Measurements from ENCODE around the gene CERS5. TPM values are rescaled to one million over a fixed set of nuclear protein-coding genes. Genes with fewer than 3 reads are reported as not detected.

The CERS5 gene
- total RNA-seq, 4 donors from 2014 or later = 15.2 to 84.2 (median 23.2) TPM

GRCh38 chr12:50192908-50193307 lies 25.7 kb upstream of the CERS5 start:
- Histone ChIP-seq H3K4me1 (peaks cover 0 to 27% (median 0%) of the 10 kb centered on the region in 4 donors), H3K27me3 (no peaks in the 10 kb centered on the region), H3K9me3 (no peaks in the 10 kb centered on the region), H3K4me3 (no peak overlapping the region), H3K36me3 (peaks cover 0 to 44% (median 0%) of the 10 kb centered on the region in 3 donors), H3K27ac (peak overlapping the region in 2 of 4 donors; percentile 1 to 56)
- TF ChIP-seq POLR2A (IDR thresholded peaks at IDR 0.05) (no peak), CTCF (IDR thresholded peaks at IDR 0.05) (no peak)
- DNase-seq = no peak

- no peak for DNase-seq
- Histone ChIP-seq H3K4me3 (no peak overlapping the region), H3K27ac (peak overlapping the region in 2 of 4 donors; percentile 1 to 56), H3K4me1 (peaks cover 0 to 34% (median 0%) of the 10 kb centered on the region in 4 donors), H3K27me3 (no peaks in the 10 kb centered on the region), H3K36me3 (peaks cover 0 to 48% (median 0%) of the 10 kb centered on the region in 3 donors), H3K9me3 (no peaks in the 10 kb centered on the region)
- TF ChIP-seq CTCF (IDR thresholded peaks at IDR 0.05) (no peak), POLR2A (IDR thresholded peaks at IDR 0.05) (no peak)
Observed at GRCh38 chr12:50192236-50192635, 25.1 kb upstream of the CERS5 start.

- Histone ChIP-seq H3K36me3 (peaks cover 0 to 39% (median 0%) of the 10 kb centered on the region in 3 donors), H3K4me1 (peaks cover 0 to 33% (median 0%) of the 10 kb centered on the region in 4 donors), H3K27me3 (no peaks in the 10 kb centered on the region), H3K4me3 (no peak overlapping the region), H3K9me3 (no peaks in the 10 kb centered on the region), H3K27ac (no peak overlapping the region)
- TF ChIP-seq CTCF (IDR thresholded peaks at IDR 0.05) = no peak
- no peak for TF ChIP-seq POLR2A (IDR thresholded peaks at IDR 0.05)
- no peak for DNase-seq
Observed at GRCh38 chr12:50190859-50191258, 23.7 kb upstream of the CERS5 start.

- Histone ChIP-seq H3K36me3 (peaks cover 0 to 26% (median 0%) of the 10 kb centered on the region in 3 donors), H3K9me3 (no peaks in the 10 kb centered on the region), H3K4me1 (peaks cover 0 to 44% (median 0%) of the 10 kb centered on the region in 4 donors), H3K27me3 (no peaks in the 10 kb centered on the region), H3K27ac (peak overlapping the region in 2 of 4 donors; percentile 22 to 54), H3K4me3 (no peak overlapping the region)
- DNase-seq = peak in 2 of 3 donors; percentile 45 to 68
- TF ChIP-seq POLR2A (IDR thresholded peaks at IDR 0.05) = no peak
- no peak for TF ChIP-seq CTCF (IDR thresholded peaks at IDR 0.05)
Observed at GRCh38 chr12:50188875-50189575, 21.9 kb upstream of the CERS5 start.

GRCh38 chr12:50188241-50188781 lies 21.1 kb upstream of the CERS5 start:
- Histone ChIP-seq H3K4me1 (peaks cover 0 to 44% (median 0%) of the 10 kb centered on the region in 4 donors), H3K27ac (peak overlapping the region in 2 of 4 donors; percentile 22 to 54), H3K27me3 (no peaks in the 10 kb centered on the region), H3K9me3 (no peaks in the 10 kb centered on the region), H3K4me3 (no peak overlapping the region), H3K36me3 (peaks cover 0 to 23% (median 0%) of the 10 kb centered on the region in 3 donors)
- no peak for TF ChIP-seq CTCF (IDR thresholded peaks at IDR 0.05)
- no peak for DNase-seq
